ENCODE measurements around the gene RPL14. TPM values are rescaled to one million over a fixed set of nuclear protein-coding genes. Genes with fewer than 3 reads are reported as not detected.

The RPL14 gene
- total and polyA plus RNA-seq, 2 of the 13 experiments (the other 11 are each of a cell fraction or from before 2014, with no cell fraction given), result 502 to 1,291 TPM

- no peak for TF ChIP-seq SNAPC2 (CRISPR knock-in tag; IDR thresholded peaks at IDR 0.05)
- TF ChIP-seq RXRB (CRISPR knock-in tag; IDR thresholded peaks at IDR 0.05; ENCODE audit: borderline replicate concordance), result no peak
- TF ChIP-seq NFYB (CRISPR knock-in tag; IDR thresholded peaks at IDR 0.05), result 0 out of 2 replicates have a peak, but pooled peaks have one; percentile 13
- TF ChIP-seq ZNF33A (CRISPR knock-in tag; IDR thresholded peaks at IDR 0.05; ENCODE audit: borderline replicate concordance), result no peak
- peak; percentile 44; the same call in 1 of the 2 replicates for TF ChIP-seq ARID5B (CRISPR knock-in tag; IDR thresholded peaks at IDR 0.05)
- peak; percentile 53; the same call in 1 of the 2 replicates for TF ChIP-seq ZMYM2 (CRISPR knock-in tag; IDR thresholded peaks at IDR 0.05)
- no peak for TF ChIP-seq MED13 (CRISPR knock-in tag; IDR thresholded peaks at IDR 0.05)
- 0 out of 2 replicates have a peak, but pooled peaks have one; percentile 23 for TF ChIP-seq PITX1 (CRISPR knock-in tag; IDR thresholded peaks at IDR 0.05)
- peak; percentile 64 for TF ChIP-seq SPEN (CRISPR knock-in tag; IDR thresholded peaks at IDR 0.05; ENCODE audit: low read depth)
- TF ChIP-seq ARHGAP35 (CRISPR knock-in tag; IDR thresholded peaks at IDR 0.05; ENCODE audit: borderline replicate concordance), result no peak
- no peak for TF ChIP-seq GMEB2 (CRISPR knock-in tag; IDR thresholded peaks at IDR 0.05; ENCODE audit: low read depth)
- 0 out of 2 replicates have a peak, but pooled peaks have one; percentile 30 for TF ChIP-seq ETV5 (CRISPR knock-in tag; IDR thresholded peaks at IDR 0.05; ENCODE audit: borderline replicate concordance)
- TF ChIP-seq ZNF350 (CRISPR knock-in tag; IDR thresholded peaks at IDR 0.05; ENCODE audit: borderline replicate concordance, low read depth), result 0 out of 2 replicates have a peak, but pooled peaks have one; percentile 59
- no peak for TF ChIP-seq NBN (conservative IDR thresholded peaks at IDR 0.05)
- no peak for TF ChIP-seq SMARCE1 (IDR thresholded peaks at IDR 0.05; ENCODE audit: borderline replicate concordance)
- no peak for TF ChIP-seq DRAP1 (CRISPR knock-in tag; IDR thresholded peaks at IDR 0.05)
- TF ChIP-seq ZNF501 (CRISPR knock-in tag; IDR thresholded peaks at IDR 0.05), result peak; percentile 52; the same call in 1 of the 2 replicates
- TF ChIP-seq ZNF414 (CRISPR knock-in tag; IDR thresholded peaks at IDR 0.05), result no peak
- TF ChIP-seq FUBP1 (CRISPR knock-in tag; IDR thresholded peaks at IDR 0.05; ENCODE audit: borderline replicate concordance), result no peak
- no peak for TF ChIP-seq ZBTB7A (CRISPR knock-in tag; IDR thresholded peaks at IDR 0.05)
Observed at GRCh38 chr3:40476478-40477470, 19.6 kb downstream of the RPL14 start, which contains the start of gene ZNF619 (continued).
